GM21786 (cell line): ENCODE results near the gene MOB3C.
A peak's percentile ranks its signal among the peaks of the same experiment; 100 is the strongest.

Experiments
- ATAC-seq: cut with Tn5 transposase; IDR thresholded peaks from one replicate; pipeline ENCODE4 v1.9.1; 2021; ENCODE audit not compliant: unreplicated experiment

The MOB3C gene

GRCh38 chr1:46639547-46639946, 22.9 kb upstream of the MOB3C start:
- ATAC-seq: no peak

GRCh38 chr1:46638921-46639320, 22.3 kb upstream of the MOB3C start:
- no peak for ATAC-seq

GRCh38 chr1:46637444-46638083, 21.0 kb upstream of the MOB3C start:
- ATAC-seq: no peak

GRCh38 chr1:46635205-46635604, 18.6 kb upstream of the MOB3C start:
- ATAC-seq: no peak

GRCh38 chr1:46630719-46631118, 14.1 kb upstream of the MOB3C start:
- ATAC-seq: no peak

GRCh38 chr1:46623743-46624644, 7.4 kb upstream of the MOB3C start:
- ATAC-seq: no peak

- no peak for ATAC-seq
These were observed 5.7 kb upstream of the MOB3C start for GRCh38 chr1:46622344-46622743.

- no peak for ATAC-seq
These were observed 5.3 kb upstream of the MOB3C start for GRCh38 chr1:46621930-46622329.

GRCh38 chr1:46619656-46620258, 3.1 kb upstream of the MOB3C start:
- no peak for ATAC-seq

GRCh38 chr1:46618754-46619415, 2.3 kb upstream of the MOB3C start:
- ATAC-seq: no peak

- ATAC-seq: no peak
These were observed 1.2 kb upstream of the MOB3C start for GRCh38 chr1:46617833-46618232.

GRCh38 chr1:46617108-46617800, 643 bp upstream of the MOB3C start:
- ATAC-seq: no peak

GRCh38 chr1:46615735-46616134, 876 bp downstream of the MOB3C start:
- no peak for ATAC-seq

- no peak for ATAC-seq
These were observed 1.5 kb downstream of the MOB3C start for GRCh38 chr1:46615088-46615487.

- no peak for ATAC-seq
These were observed 2.0 kb downstream of the MOB3C start for GRCh38 chr1:46614604-46614984.

- peak; percentile 60 for ATAC-seq
These were observed 2.7 kb downstream of the MOB3C start for GRCh38 chr1:46613661-46614603.

GRCh38 chr1:46612937-46613660, 3.5 kb downstream of the MOB3C start:
- no peak for ATAC-seq

GRCh38 chr1:46611691-46612221, 4.9 kb downstream of the MOB3C start:
- no peak for ATAC-seq
